GM19455 (cell line): Measurements from ENCODE around the gene LAT.
"Not testable (repeated sequence)": the region's sequence is repeated elsewhere in the genome, so short reads cannot be mapped to it uniquely, and the experiment has no call there.

Experiments used
- ATAC-seq: cut with Tn5 transposase; IDR thresholded peaks from one replicate; pipeline ENCODE4 v1.9.1; 2021; ENCODE audit not compliant: unreplicated experiment

The LAT gene

GRCh38 chr16:28984619-28985135 lies at the start of gene LAT:
TSS of gene LAT (plus strand) at chr16:28985052. CDS start at chr16:28985418, 366 bp downstream.
- ATAC-seq: no peak

- ATAC-seq: no peak
Observed at GRCh38 chr16:28935346-28935745, 49.5 kb upstream of the LAT start.

GRCh38 chr16:28935924-28936783 lies 48.7 kb upstream of the LAT start:
- ATAC-seq: no peak

GRCh38 chr16:28936784-28937155 lies 48.1 kb upstream of the LAT start:
- ATAC-seq: no peak

GRCh38 chr16:28937222-28937876 lies 47.5 kb upstream of the LAT start:
- ATAC-seq: no peak

- ATAC-seq: no peak
Observed at GRCh38 chr16:28938721-28939120, 46.1 kb upstream of the LAT start.

- not testable (repeated sequence) for ATAC-seq
Observed at GRCh38 chr16:28939825-28940224, 45.0 kb upstream of the LAT start.

- no peak for ATAC-seq
Observed at GRCh38 chr16:28943281-28943680, 41.6 kb upstream of the LAT start.

GRCh38 chr16:28946681-28947080 lies 38.2 kb upstream of the LAT start:
- no peak for ATAC-seq

GRCh38 chr16:28950648-28951409 lies 34.0 kb upstream of the LAT start, which contains the start of gene NFATC2IP:
TSS of gene NFATC2IP (plus strand) at chr16:28950937. CDS start at chr16:28951012, 75 bp downstream.
- ATAC-seq: peak; percentile 91

GRCh38 chr16:28951410-28951943 lies 33.4 kb upstream of the LAT start:
- ATAC-seq: no peak

- ATAC-seq: no peak
Observed at GRCh38 chr16:28958216-28958615, 26.6 kb upstream of the LAT start.

- ATAC-seq: no peak
Observed at GRCh38 chr16:28958836-28959235, 26.0 kb upstream of the LAT start.

- ATAC-seq: no peak
Observed at GRCh38 chr16:28964072-28964471, 20.8 kb upstream of the LAT start.

GRCh38 chr16:28964496-28964895 lies 20.4 kb upstream of the LAT start:
- no peak for ATAC-seq

GRCh38 chr16:28967156-28967555 lies 17.7 kb upstream of the LAT start:
- ATAC-seq: no peak

GRCh38 chr16:28969696-28970095 lies 15.2 kb upstream of the LAT start:
- ATAC-seq: not testable (repeated sequence)

- no peak for ATAC-seq
Observed at GRCh38 chr16:28974007-28974436, 10.8 kb upstream of the LAT start.

- peak; percentile 89 for ATAC-seq
Observed at GRCh38 chr16:28974437-28975157, 10.3 kb upstream of the LAT start, which contains the start of gene SPNS1. TSS of gene SPNS1 (plus strand) at chr16:28974778. CDS start at chr16:28975152, 374 bp downstream.

GRCh38 chr16:28975158-28975599 lies 9.7 kb upstream of the LAT start:
- ATAC-seq: peak; percentile 12
